IMR-90 (cell line): ENCODE results near the gene GANC. TPM values are rescaled to one million over a fixed set of nuclear protein-coding genes. Genes with fewer than 3 reads are reported as not detected.

Experiments
- ATAC-seq: fragments of 200-7000 bp; cut with Tn5 transposase; 2 replicates; pipeline ENCODE4 v1.9.1; 2020; ENCODE audit warnings: low read depth, mild to moderate bottlenecking, moderate library complexity
- BruUV-seq: library from RNA; stranded (reverse); fragments of 400-500 nt; replicated peaks from 2 replicates; lab custom pipeline; 2021; lab: Mats Ljungman, UMichigan
- CTCF ChIA-PET: fragments of 300-600 bp; formaldehyde crosslinking; extraction: SDS; loops from one replicate; lab custom pipeline; 2021; ENCODE audit warnings: antibody characterized with exemption; lab: Yijun Ruan, JAX
- POLR2A ChIA-PET: fragments of 300-600 bp; sonication (Branson Sonifier 250); formaldehyde crosslinking; loops from one replicate; lab custom pipeline; 2022; ENCODE audit warnings: antibody characterized with exemption; ENCODE audit not compliant: unreplicated experiment; lab: Charles Lee
- DNase-seq: peaks from one replicate; pipeline ENCODE4 v3.0.0; 2013
- H2AFZ ChIP-seq: replicated peaks from 2 replicates; pipeline ENCODE3; 2013; ENCODE audit warnings: low read length, mild to moderate bottlenecking; ENCODE audit not compliant: poor library complexity
- H2AK5ac ChIP-seq: 2 replicates; pipeline ENCODE4 v1.6.1; 2013; ENCODE audit warnings: low read depth, low read length, inconsistent platforms
- H2AK9ac ChIP-seq: replicated peaks from 2 replicates; pipeline ENCODE3; 2013; ENCODE audit warnings: mild to moderate bottlenecking, low read depth, low read length, moderate library complexity; ENCODE audit not compliant: poor library complexity
- H2BK120ac ChIP-seq: 2 replicates; pipeline ENCODE4 v1.6.1; 2013; ENCODE audit warnings: low read depth, low read length, inconsistent platforms
- H2BK15ac ChIP-seq: 3 replicates; pipeline ENCODE4 v1.6.1; 2013; ENCODE audit warnings: low read depth, low read length, inconsistent platforms
- H2BK20ac ChIP-seq: 2 replicates; pipeline ENCODE4 v1.6.1; 2013; ENCODE audit warnings: low read depth, mild to moderate bottlenecking, inconsistent platforms, low read length, moderate library complexity
- H2BK5ac ChIP-seq: 2 replicates; pipeline ENCODE4 v1.6.1; 2013; ENCODE audit warnings: mild to moderate bottlenecking, low read depth, low read length, inconsistent platforms; ENCODE audit not compliant: poor library complexity, severe bottlenecking
- H3K14ac ChIP-seq: replicated peaks from 2 replicates; pipeline ENCODE4 v1.6.1; 2013; ENCODE audit warnings: low read depth, low read length, inconsistent platforms
- H3K18ac ChIP-seq: 2 replicates; pipeline ENCODE4 v1.6.1; 2013; ENCODE audit warnings: low read depth, low read length, control low read depth
- H3K23ac ChIP-seq: 2 replicates; pipeline ENCODE4 v1.6.1; 2013; ENCODE audit warnings: low read depth, low read length, inconsistent platforms
- H3K27ac ChIP-seq: 2 replicates; pipeline ENCODE4 v1.5.1; 2013; ENCODE audit warnings: mild to moderate bottlenecking, control low read depth, low read length; ENCODE audit not compliant: insufficient read depth
- H3K27me3 ChIP-seq: 2 replicates; pipeline ENCODE4 v1.6.1; 2013; ENCODE audit warnings: low read length; ENCODE audit not compliant: control insufficient read depth, insufficient read depth
- H3K36me3 ChIP-seq: 2 replicates; pipeline ENCODE4 v1.6.1; 2013; ENCODE audit warnings: low read length, mixed read lengths; ENCODE audit not compliant: control insufficient read depth, insufficient read depth
- H3K4ac ChIP-seq: 2 replicates; pipeline ENCODE4 v1.6.1; 2013; ENCODE audit warnings: low read depth, low read length, inconsistent platforms
- H3K4me1 ChIP-seq: 2 replicates; pipeline ENCODE4 v1.6.1; 2013; ENCODE audit warnings: low read length, mixed read lengths; ENCODE audit not compliant: control insufficient read depth, insufficient read depth
- H3K4me2 ChIP-seq: 2 replicates; pipeline ENCODE4 v1.6.1; 2013; ENCODE audit warnings: low read depth, mild to moderate bottlenecking, control low read depth, low read length, moderate library complexity
- H3K4me3 ChIP-seq: 2 replicates; pipeline ENCODE4 v1.5.1; 2013; ENCODE audit warnings: low read depth, mild to moderate bottlenecking, control low read depth, low read length, moderate library complexity; ENCODE audit not compliant: insufficient read depth
- H3K56ac ChIP-seq: 2 replicates; pipeline ENCODE4 v1.6.1; 2013; ENCODE audit warnings: low read length, inconsistent platforms; ENCODE audit not compliant: insufficient read depth; ENCODE audit errors: extremely low read depth
- H3K79me1 ChIP-seq, 2 experiments: 2 replicates each; pipeline ENCODE4 v1.6.1; 2013; ENCODE audit warnings: low read length in 2 of 2, inconsistent platforms in 1 of 2, low read depth in 1 of 2
- H3K9ac ChIP-seq: 2 replicates; pipeline ENCODE4 v1.6.1; 2013; ENCODE audit warnings: low read depth, low read length, control low read depth
- H3K9me1 ChIP-seq: 2 replicates; pipeline ENCODE4 v1.6.1; 2013; ENCODE audit warnings: low read length, inconsistent platforms; ENCODE audit not compliant: insufficient read depth
- H3K9me3 ChIP-seq: 2 replicates; pipeline ENCODE4 v1.6.1; 2013; ENCODE audit warnings: low read length; ENCODE audit not compliant: control insufficient read depth, insufficient read depth
- H4K20me1 ChIP-seq: 2 replicates; pipeline ENCODE4 v1.6.1; 2013; ENCODE audit warnings: low read length, inconsistent platforms; ENCODE audit not compliant: insufficient read depth
- H4K5ac ChIP-seq: 2 replicates; pipeline ENCODE4 v1.6.1; 2013; ENCODE audit warnings: mild to moderate bottlenecking, low read depth, low read length, control low read depth
- H4K8ac ChIP-seq, 2 experiments: 2 replicates each; pipeline ENCODE4 v1.6.1; 2013; ENCODE audit warnings: low read depth in 2 of 2, low read length in 2 of 2, control low read depth in 1 of 2, inconsistent platforms in 1 of 2
- H4K91ac ChIP-seq: 2 replicates; pipeline ENCODE4 v1.6.1; 2013; ENCODE audit warnings: low read depth, low read length, inconsistent platforms; ENCODE audit not compliant: insufficient read depth
- BHLHE40 ChIP-seq: fragments of 150-350 bp; IDR thresholded peaks from 2 replicates; pipeline ENCODE4 v1.6.1; 2016; ENCODE audit warnings: mild to moderate bottlenecking, low read depth, low read length
- ELK1 ChIP-seq: fragments of 150-350 bp; IDR thresholded peaks from 2 replicates; pipeline ENCODE4 v1.6.1; 2016; ENCODE audit warnings: low read depth, mild to moderate bottlenecking, low read length, moderate library complexity, borderline replicate concordance
- MAFK ChIP-seq: IDR thresholded peaks from 2 replicates; pipeline ENCODE4 v1.6.1; 2012; ENCODE audit warnings: low read depth, low read length, improper control_type of control experiment
- MAZ ChIP-seq: IDR thresholded peaks from 2 replicates; pipeline ENCODE4 v1.6.1; 2012; ENCODE audit warnings: low read depth, mild to moderate bottlenecking, low read length, improper control_type of control experiment, moderate library complexity, borderline replicate concordance
- MXI1 ChIP-seq: IDR thresholded peaks from 2 replicates; pipeline ENCODE4 v1.6.1; 2012; ENCODE audit warnings: low read depth, mild to moderate bottlenecking, low read length, moderate library complexity, borderline replicate concordance
- NFE2L2 ChIP-seq: fragments of 150-350 bp; IDR thresholded peaks from 2 replicates; pipeline ENCODE4 v1.6.1; 2016; ENCODE audit warnings: low read depth, mild to moderate bottlenecking, low read length
- POLR2A ChIP-seq: IDR thresholded peaks from 2 replicates; pipeline ENCODE4 v1.6.1; 2012; ENCODE audit warnings: mild to moderate bottlenecking, low read depth, low read length
- RFX5 ChIP-seq: IDR thresholded peaks from 2 replicates; pipeline ENCODE4 v1.8.0; 2012; ENCODE audit warnings: low read depth, mild to moderate bottlenecking, low read length, moderate library complexity
- SMC3 ChIP-seq: fragments of 150-350 bp; IDR thresholded peaks from 2 replicates; pipeline ENCODE4 v1.6.1; 2016; ENCODE audit warnings: low read depth, mild to moderate bottlenecking, antibody characterized with exemption, low read length, moderate library complexity
- dilution Hi-C: fragments of 300-500 bp; cut with HindIII; formaldehyde crosslinking; loops from one replicate; pipeline ENCODE4 v1.14.3; 2018; ENCODE audit warnings: low sequenced_read_pairs; ENCODE audit not compliant: unreplicated experiment
- in situ Hi-C: fragments of 300-500 bp; cut with MboI; formaldehyde crosslinking; loops from 3 replicates; pipeline ENCODE4 v1.14.3; 2019; ENCODE audit warnings: low sequenced_read_pairs, inconsistent platforms, mixed read lengths
- intact Hi-C: fragments of 100-400 bp; cut with micrococcal nuclease; formaldehyde crosslinking; loops from 2 replicates; pipeline ENCODE4 v1.10.0; 2022
- polyA plus RNA-seq, 3 experiments: library from polyadenylated mRNA; depleted of rRNA; stranded (reverse); fragments of >200 nt; gene quantifications; 2 replicates each; pipeline ENCODE4 v1.2.3, GENCODE V29; 2012; ENCODE audit warnings: low replicate concordance in 1 of 3
- total RNA-seq: library from RNA; depleted of rRNA; stranded (reverse); fragments of >200 nt; gene quantifications from 2 replicates; pipeline ENCODE4 v1.2.3, GENCODE V29; 2012

The GANC gene
- total and polyA plus RNA-seq, 2 of the 4 experiments (the other 2 are of a cell fraction), result 7.1 to 19.2 TPM

GRCh38 chr15:42282344-42282743, 9.3 kb downstream of the GANC start:
- no peak overlapping the region for H2AK5ac ChIP-seq
- peaks cover 3% of the 10 kb centered on the region; the same call in 1 of the 2 replicates for H3K4me1 ChIP-seq
- H3K9ac ChIP-seq, result no peak overlapping the region
- no peaks in the 10 kb centered on the region for H4K20me1 ChIP-seq
- BruUV-seq, result no TSS peak
- no peak overlapping the region for H4K5ac ChIP-seq
- H3K36me3 ChIP-seq, result peaks cover 10% of the 10 kb centered on the region
- dilution Hi-C loops, result no loop called here
- no peak overlapping the region for H2AFZ ChIP-seq
- POLR2A ChIA-PET, result interaction anchor here (0.8 kb wide), 1 partner anchor 9 kb away, joined by 3 read pairs; the partner anchor contains the start of genes GANC and TMEM87A
- no peak overlapping the region for H2BK120ac ChIP-seq
- intact Hi-C loops, result no loop called here
- no peak overlapping the region for H3K4me3 ChIP-seq
- no peak overlapping the region for H4K91ac ChIP-seq
- H2AK9ac ChIP-seq, result no peak overlapping the region
- H2BK5ac ChIP-seq, result no peak overlapping the region
- no peak overlapping the region for H3K18ac ChIP-seq
- peaks cover 0 to 5% of the 10 kb centered on the region in 2 experiments; a peak in 1 of 4 replicates for H3K79me1 ChIP-seq
- TF ChIP-seq BHLHE40 (no peak), ELK1 (no peak), MXI1 (no peak), SMC3 (no peak), MAZ (no peak), RFX5 (no peak), MAFK (no peak), POLR2A (no peak), NFE2L2 (no peak)
- H2BK15ac ChIP-seq, result no peak overlapping the region
- ATAC-seq (no peak), DNase-seq (no peak)
- no peak overlapping the region for H3K4me2 ChIP-seq
- no peaks in the 10 kb centered on the region for H3K9me3 ChIP-seq
- no peak overlapping the region for H3K23ac ChIP-seq
- H2BK20ac ChIP-seq, result no peak overlapping the region
- H3K27ac ChIP-seq, result no peak overlapping the region
- in situ Hi-C loops, result no loop called here
- no peaks in the 10 kb centered on the region for H3K27me3 ChIP-seq
- peaks cover 14% of the 10 kb centered on the region for H3K9me1 ChIP-seq
- no peak overlapping the region for H3K14ac ChIP-seq
- no peak overlapping the region for H4K8ac ChIP-seq
- H3K56ac ChIP-seq, result no peak overlapping the region
- CTCF ChIA-PET, result no interaction called here
- H3K4ac ChIP-seq, result no peak overlapping the region
